Smooth muscle cell of the umbilical artery (primary cell): ENCODE data around the gene IFNGR2. TPM values are rescaled to one million over a fixed set of nuclear protein-coding genes. Genes with fewer than 3 reads are reported as not detected.

Source experiments
- total RNA-seq: library from RNA; depleted of rRNA; stranded (reverse); fragments of >200 nt; gene quantifications from 2 replicates; pipeline ENCODE4 v1.2.3, GENCODE V29; 2014

IFNGR2 gene
- total RNA-seq: 85.8 and 86.5 TPM in 2 replicates

GRCh38 chr21:33403128-33403785 is at the start of gene IFNGR2:
IFNGR2 (plus strand) TSS chr21:33403413; CDS start chr21:33403544, 131 bp downstream.

GRCh38 chr21:33479679-33480480 is 76.7 kb downstream of the IFNGR2 start, which contains the start of gene TMEM50B:
TMEM50B (minus strand) TSS chr21:33479974; CDS start chr21:33468885, 11,089 bp downstream.

Other genes starting within 250 kb of the IFNGR2 start
- gene IFNAR2, start 173.5 kb upstream of the IFNGR2 start, total RNA-seq: 6.8 and 9.5 TPM in 2 replicates
- gene IL10RB, start 137.0 kb upstream of the IFNGR2 start, total RNA-seq: 33.9 and 56.4 TPM in 2 replicates
- 35.9 and 57.0 TPM in 2 replicates for gene IFNAR1, start 78.4 kb upstream of the IFNGR2 start, total RNA-seq
- 37.3 and 51.4 TPM in 2 replicates for gene TMEM50B, start 76.6 kb downstream of the IFNGR2 start, total RNA-seq
- 1.7 and 2.4 TPM in 2 replicates for gene DNAJC28, start 88.3 kb downstream of the IFNGR2 start, total RNA-seq
- gene GART, start 138.7 kb downstream of the IFNGR2 start, total RNA-seq: 47.2 and 98.4 TPM in 2 replicates
- gene SON, start 139.6 kb downstream of the IFNGR2 start, total RNA-seq: 138 and 242 TPM in 2 replicates
- gene DONSON, start 185.3 kb downstream of the IFNGR2 start, total RNA-seq: 9.2 and 16.8 TPM in 2 replicates
- gene CRYZL1, start 238.3 kb downstream of the IFNGR2 start, total RNA-seq: 20.2 and 31.5 TPM in 2 replicates
- 65.3 and 84.8 TPM in 2 replicates for gene ITSN1, start 239.1 kb downstream of the IFNGR2 start, total RNA-seq